Body of pancreas (tissue), 4 donors: ENCODE data around the gene DYNC1I2. TPM values are rescaled to one million over a fixed set of nuclear protein-coding genes. Genes with fewer than 3 reads are reported as not detected.

ENCODE experiments used
- ATAC-seq: fragments of 150-250 bp; one replicate; pipeline ENCODE4 v1.9.1; 2016
- DNase-seq, 4 donors: peaks; one replicate each; pipeline ENCODE4 v3.0.0-alpha.2; 2019
- H3K27ac ChIP-seq, 4 donors: fragments of 200-600 bp; sonication (generic); 1 replicate in 3 of 4; 2 replicates in 1 of 4; pipeline versions ENCODE4 v1.5.1 to v1.6.1; 2016 to 2019; ENCODE audit warnings: mild to moderate bottlenecking in 1 of 4, mixed read lengths in 1 of 4, moderate library complexity in 1 of 4
- H3K27me3 ChIP-seq, 2 donors: fragments of 200-600 bp; sonication (generic); one replicate each; pipeline ENCODE4 v1.6.0; 2016; ENCODE audit warnings: mild to moderate bottlenecking in 1 of 2
- H3K36me3 ChIP-seq, 2 donors: fragments of 200-600 bp; sonication (generic); replicated peaks in 1 of 2; 2 replicates each; pipeline ENCODE4 v1.5.1; 2016; ENCODE audit warnings: low read depth in 2 of 2; ENCODE audit not compliant: insufficient read depth in 1 of 2
- H3K4me1 ChIP-seq: fragments of 200-600 bp; sonication (generic); one replicate; pipeline ENCODE4 v1.6.0; 2016
- H3K4me3 ChIP-seq, 2 donors: fragments of 200-600 bp; sonication (generic); 1 replicate in 1 of 2; 2 replicates in 1 of 2; pipeline ENCODE4 v1.5.1; 2016 to 2019
- H3K9me3 ChIP-seq, 3 donors: fragments of 200-600 bp; sonication (generic); 1 replicate in 2 of 3; 2 replicates in 1 of 3; pipeline ENCODE4 v1.5.1; 2016
- CTCF ChIP-seq, 7 experiments: fragments of 450-650 bp in 4 of 7; fragments of 200-600 bp in 3 of 7; sonication (generic) in 3 of 7; IDR thresholded peaks; one replicate each; pipeline ENCODE4 v1.5.1; 2016 to 2019; ENCODE audit warnings: antibody characterized with exemption in 7 of 7
- POLR2A ChIP-seq, 3 donors: fragments of 450-650 bp; IDR thresholded peaks; one replicate each; pipeline ENCODE4 v1.6.1; 2016; ENCODE audit warnings: antibody characterized with exemption in 3 of 3, mild to moderate bottlenecking in 2 of 3
- WGBS, 2 donors: methylation state at CpG; one replicate each; pipeline ENCODE4 v1.1.5; 2017; 5-methylcytosine and 5-hydroxymethylcytosine counted together
- intact Hi-C: fragments of 100-400 bp; cut with DNase I; formaldehyde crosslinking; loops from one replicate; pipeline ENCODE4 v1.15.1; 2023
- total RNA-seq, 2 donors: library from RNA; depleted of rRNA; stranded (reverse); fragments of >200 nt; gene quantifications; one replicate each; pipeline ENCODE4 v1.1.0, GENCODE V29; 2016

DYNC1I2 gene
- total RNA-seq, 2 donors from 2014 or later = 34.6 to 52.7 TPM

- H3K9me3 ChIP-seq = no peaks in the 10 kb centered on the region
- no peaks in the 10 kb centered on the region for H3K27me3 ChIP-seq
- no peaks in the 10 kb centered on the region for H3K4me1 ChIP-seq
- intact Hi-C loops = no loop called here
- H3K27ac ChIP-seq = no peak overlapping the region
- WGBS, 2 donors = 92 to 93% methylated on average over 4 of the region's 4 CpGs
- DNase-seq (no peak), ATAC-seq (no peak)
- H3K36me3 ChIP-seq = peaks cover 0 to 9% of the 10 kb centered on the region in 2 donors
- no peak overlapping the region for H3K4me3 ChIP-seq
- TF ChIP-seq POLR2A (IDR thresholded peaks at IDR 0.05) (no peak), CTCF (IDR thresholded peaks at IDR 0.05) (no peak)
Measured at GRCh38 chr2:171735991-171736710, 48.9 kb downstream of the DYNC1I2 start.

- Histone ChIP-seq H3K27me3 (no peaks in the 10 kb centered on the region), H3K4me3 (no peak overlapping the region), H3K36me3 (peaks cover 0 to 12% of the 10 kb centered on the region in 2 donors), H3K9me3 (no peaks in the 10 kb centered on the region), H3K27ac (no peak overlapping the region), H3K4me1 (no peaks in the 10 kb centered on the region)
- TF ChIP-seq POLR2A (IDR thresholded peaks at IDR 0.05) = no peak
- TF ChIP-seq CTCF (IDR thresholded peaks at IDR 0.05) = no peak
- ATAC-seq = no peak
- intact Hi-C loops = no loop called here
- 68 to 74% methylated on average over 2 of the region's 2 CpGs for WGBS, 2 donors
- no peak for DNase-seq
Measured at GRCh38 chr2:171741189-171741588, 53.9 kb downstream of the DYNC1I2 start.

- no peak for TF ChIP-seq POLR2A (IDR thresholded peaks at IDR 0.05)
- no peak for TF ChIP-seq CTCF (IDR thresholded peaks at IDR 0.05)
- H3K9me3 ChIP-seq = no peaks in the 10 kb centered on the region
- DNase-seq = no peak
- H3K36me3 ChIP-seq = peaks cover 0 to 16% of the 10 kb centered on the region in 2 donors
- intact Hi-C loops = no loop called here
- no peak overlapping the region for H3K27ac ChIP-seq
- ATAC-seq = no peak
- H3K4me1 ChIP-seq = no peaks in the 10 kb centered on the region
- no peak overlapping the region for H3K4me3 ChIP-seq
- no peaks in the 10 kb centered on the region for H3K27me3 ChIP-seq
- 76 to 79% methylated on average over 1 of the region's 1 CpG for WGBS, 2 donors
Measured at GRCh38 chr2:171742760-171743159, 55.5 kb downstream of the DYNC1I2 start.

- H3K9me3 ChIP-seq = no peaks in the 10 kb centered on the region
- no peak overlapping the region for H3K4me3 ChIP-seq
- DNase-seq (no peak), ATAC-seq (no peak)
- H3K27me3 ChIP-seq = no peaks in the 10 kb centered on the region
- no peak overlapping the region for H3K27ac ChIP-seq
- H3K36me3 ChIP-seq = peaks cover 0 to 21% of the 10 kb centered on the region in 2 donors
- intact Hi-C loops = no loop called here
- WGBS, 2 donors = 83 to 91% methylated on average over 1 of the region's 1 CpG
- no peak for TF ChIP-seq CTCF (IDR thresholded peaks at IDR 0.05)
- no peak for TF ChIP-seq POLR2A (IDR thresholded peaks at IDR 0.05)
- no peaks in the 10 kb centered on the region for H3K4me1 ChIP-seq
Measured at GRCh38 chr2:171745141-171745540, 57.9 kb downstream of the DYNC1I2 start.

GRCh38 chr2:171745806-171746205 lies 58.5 kb downstream of the DYNC1I2 start:
- DNase-seq (no peak), ATAC-seq (no peak)
- H3K36me3 ChIP-seq = peaks cover 0 to 23% of the 10 kb centered on the region in 2 donors
- no peak overlapping the region for H3K4me3 ChIP-seq
- no peaks in the 10 kb centered on the region for H3K4me1 ChIP-seq
- no peak for TF ChIP-seq POLR2A (IDR thresholded peaks at IDR 0.05)
- TF ChIP-seq CTCF (IDR thresholded peaks at IDR 0.05) = no peak
- WGBS, 2 donors = 90 to 96% methylated on average over 4 of the region's 4 CpGs
- intact Hi-C loops = no loop called here
- no peaks in the 10 kb centered on the region for H3K27me3 ChIP-seq
- H3K9me3 ChIP-seq = no peaks in the 10 kb centered on the region
- no peak overlapping the region for H3K27ac ChIP-seq
